Natural killer cell treated with Interleukin-12 subunit alpha and Interleukin-12 subunit beta and Interleukin-15 and Interleukin-18, amount 100 ng/mL, for 72 hours (primary cell): ENCODE results near the gene ZKSCAN3. TPM values are rescaled to one million over a fixed set of nuclear protein-coding genes. Genes with fewer than 3 reads are reported as not detected.

ENCODE experiments used
- ATAC-seq, 2 donors: fragments of 150-1000 bp; cut with Tn5 transposase in 1 of 2; sonication (Bioruptor Pico), chemical (Tn5 transposase) in 1 of 2; 2 replicates each; pipeline ENCODE4 v1.10.0; 2021
- DNase-seq: peaks from one replicate; pipeline ENCODE4 v3.0.0; 2022; ENCODE audit warnings: low spot score
- H3K27ac Mint-ChIP-seq, 2 donors: 1 replicate in 1 of 2; 2 replicates in 1 of 2; pipeline ENCODE4 v1.8.0; 2022; ENCODE audit warnings: mixed read lengths in 2 of 2, mild to moderate bottlenecking in 1 of 2, moderate library complexity in 1 of 2
- H3K27me3 Mint-ChIP-seq, 2 donors: 1 replicate in 1 of 2; 2 replicates in 1 of 2; pipeline ENCODE4 v1.8.0; 2022; ENCODE audit warnings: mixed read lengths in 2 of 2
- H3K36me3 Mint-ChIP-seq: one replicate; pipeline ENCODE4 v1.8.0; 2022; ENCODE audit warnings: mixed read lengths
- H3K4me1 Mint-ChIP-seq, 2 donors: 1 replicate in 1 of 2; 2 replicates in 1 of 2; pipeline ENCODE4 v1.8.0; 2022; ENCODE audit warnings: low read depth in 2 of 2, mixed read lengths in 2 of 2, mild to moderate bottlenecking in 1 of 2
- H3K4me3 Mint-ChIP-seq: one replicate; pipeline ENCODE4 v1.8.0; 2022; ENCODE audit warnings: mixed read lengths
- H3K9me3 Mint-ChIP-seq: 2 replicates; pipeline ENCODE4 v1.8.0; 2022; ENCODE audit warnings: mixed read lengths
- total RNA-seq, 2 donors: library from RNA; stranded (reverse); gene quantifications; one replicate each; pipeline ENCODE4 v1.2.3, GENCODE V29; 2022

ZKSCAN3 gene
- total RNA-seq, 2 donors from 2014 or later: 3.1 to 4.6 TPM

DNA sequence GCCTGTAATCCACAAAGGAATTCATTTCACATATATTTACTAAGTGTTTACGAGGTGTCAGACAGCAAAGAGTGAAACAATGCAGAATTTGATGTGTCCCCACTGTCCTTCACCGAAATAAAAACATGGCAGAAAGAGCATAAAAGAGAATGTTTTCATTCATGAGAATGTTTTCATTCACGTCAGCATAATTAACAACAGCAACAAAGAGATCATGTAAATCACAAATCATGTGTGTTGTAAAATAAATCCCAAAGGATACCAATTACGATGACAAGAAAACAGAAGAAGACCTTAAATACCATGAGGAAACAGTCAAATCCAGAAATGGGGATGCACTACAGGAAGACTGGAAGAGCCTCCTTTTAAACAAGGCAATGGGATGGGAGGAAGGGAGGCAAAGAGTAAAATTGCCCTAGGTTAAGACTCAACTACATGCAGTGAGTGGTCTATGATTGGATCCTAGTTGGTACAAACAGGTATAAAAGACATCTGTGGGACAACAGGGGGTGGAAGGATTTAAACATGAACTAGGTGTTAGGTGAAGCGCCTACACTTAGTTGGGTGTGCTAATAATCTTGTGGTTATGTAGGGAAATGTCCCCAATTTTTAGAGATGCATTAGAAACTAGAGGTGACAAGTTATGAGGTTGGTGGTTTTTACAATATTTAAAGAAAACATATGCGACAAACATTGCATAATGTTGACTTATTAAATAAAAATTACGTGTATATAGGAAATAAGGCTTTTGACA, 15.3 kb upstream of the ZKSCAN3 start:
- ATAC-seq (no peak), DNase-seq (no peak)
- Mint-ChIP-seq H3K4me3 (no peak overlapping the region), H3K27me3 (no peaks in the 10 kb centered on the region), H3K4me1 (peaks cover 5 to 12% of the 10 kb centered on the region in 2 donors), H3K9me3 (no peaks in the 10 kb centered on the region), H3K27ac (peak overlapping the region in 1 of 2 donors; percentile 0), H3K36me3 (no peaks in the 10 kb centered on the region)

- no peak for DNase-seq
- H3K27ac Mint-ChIP-seq: peak overlapping the region in 1 of 2 donors; percentile 0
- peaks cover 3% of the 10 kb centered on the region for H3K36me3 Mint-ChIP-seq
- H3K27me3 Mint-ChIP-seq: no peaks in the 10 kb centered on the region
- peaks cover 2% of the 10 kb centered on the region for H3K9me3 Mint-ChIP-seq
- no peak overlapping the region for H3K4me3 Mint-ChIP-seq
- no peak for ATAC-seq
- H3K4me1 Mint-ChIP-seq: peaks cover 5 to 12% of the 10 kb centered on the region in 2 donors
Measured at GRCh38 chr6:28335040-28335563, 14.6 kb upstream of the ZKSCAN3 start.

- ATAC-seq (peak; percentile 93 to 95), DNase-seq (peak; percentile 85)
- Mint-ChIP-seq H3K9me3 (peaks cover 6% of the 10 kb centered on the region), H3K27me3 (peaks cover 0 to 3% of the 10 kb centered on the region in 2 donors), H3K27ac (peak within 1 kb of the TSS in 1 of 2 donors; percentile 0), H3K4me1 (peaks cover 5 to 12% of the 10 kb centered on the region in 2 donors), H3K36me3 (peaks cover 10% of the 10 kb centered on the region), H3K4me3 (no peak within 1 kb of the TSS)
Measured at GRCh38 chr6:28335564-28336283, 14.0 kb upstream of the ZKSCAN3 start, which contains the start of gene ZSCAN31. ZSCAN31 (minus strand) TSS chr6:28336148; CDS start chr6:28329683, 6,465 bp downstream.

- Mint-ChIP-seq H3K27me3 (peaks cover 0 to 3% of the 10 kb centered on the region in 2 donors), H3K4me1 (peaks cover 5 to 12% of the 10 kb centered on the region in 2 donors), H3K9me3 (peaks cover 6% of the 10 kb centered on the region), H3K36me3 (peaks cover 13% of the 10 kb centered on the region), H3K27ac (no peak overlapping the region), H3K4me3 (no peak overlapping the region)
- no peak for DNase-seq
- ATAC-seq: peak; percentile 49 to 53
Measured at GRCh38 chr6:28336284-28337120, 13.2 kb upstream of the ZKSCAN3 start.

GRCh38 chr6:28337121-28337520, 12.6 kb upstream of the ZKSCAN3 start:
- DNase-seq: no peak
- Mint-ChIP-seq H3K4me1 (peaks cover 5 to 12% of the 10 kb centered on the region in 2 donors), H3K4me3 (no peak overlapping the region), H3K27ac (no peak overlapping the region), H3K36me3 (peaks cover 13% of the 10 kb centered on the region), H3K9me3 (peaks cover 6% of the 10 kb centered on the region), H3K27me3 (peaks cover 0 to 6% of the 10 kb centered on the region in 2 donors)
- ATAC-seq: no peak

DNA sequence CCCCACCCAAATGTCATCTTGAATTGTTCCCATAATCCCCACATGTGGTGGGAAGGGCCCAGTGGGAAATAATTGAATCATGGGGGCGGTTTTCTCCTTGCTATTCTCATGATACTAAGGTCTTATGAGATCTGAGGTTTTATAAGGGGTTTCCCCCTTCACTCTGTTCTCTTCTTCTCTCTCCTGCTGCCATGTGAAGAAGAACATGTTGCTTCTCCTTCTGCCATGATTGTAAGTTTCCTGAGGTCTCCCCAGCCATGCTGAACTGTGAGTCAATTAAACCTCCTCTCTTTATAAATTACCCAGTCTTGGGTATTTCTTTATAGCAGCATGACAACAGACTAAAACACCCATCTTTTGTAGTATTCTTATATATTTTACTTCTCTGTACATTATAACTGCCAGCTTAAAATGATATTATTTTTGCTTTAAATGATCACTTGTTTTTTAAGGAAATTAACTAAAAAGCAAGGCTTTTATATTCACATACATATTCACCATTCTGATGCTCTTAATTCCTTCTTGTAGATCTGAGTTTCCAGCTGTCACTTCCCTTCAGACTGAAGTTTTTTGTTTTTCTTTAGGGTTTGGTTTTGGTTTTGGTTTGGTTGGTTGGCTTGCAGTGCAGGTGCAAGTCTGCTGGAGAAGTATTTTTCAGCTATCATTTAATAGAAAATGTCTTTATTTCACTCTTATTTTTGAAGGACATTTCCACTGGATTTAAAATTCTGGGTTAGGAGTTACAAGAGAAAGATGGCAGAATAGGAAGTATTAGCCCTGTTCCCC, 9.2 kb upstream of the ZKSCAN3 start:
- ATAC-seq (no peak), DNase-seq (no peak)
- no peaks in the 10 kb centered on the region for H3K4me1 Mint-ChIP-seq
- H3K27ac Mint-ChIP-seq: no peak overlapping the region
- H3K27me3 Mint-ChIP-seq: peaks cover 0 to 6% of the 10 kb centered on the region in 2 donors
- H3K36me3 Mint-ChIP-seq: peaks cover 13% of the 10 kb centered on the region
- H3K9me3 Mint-ChIP-seq: peaks cover 6% of the 10 kb centered on the region
- no peak overlapping the region for H3K4me3 Mint-ChIP-seq

DNA sequence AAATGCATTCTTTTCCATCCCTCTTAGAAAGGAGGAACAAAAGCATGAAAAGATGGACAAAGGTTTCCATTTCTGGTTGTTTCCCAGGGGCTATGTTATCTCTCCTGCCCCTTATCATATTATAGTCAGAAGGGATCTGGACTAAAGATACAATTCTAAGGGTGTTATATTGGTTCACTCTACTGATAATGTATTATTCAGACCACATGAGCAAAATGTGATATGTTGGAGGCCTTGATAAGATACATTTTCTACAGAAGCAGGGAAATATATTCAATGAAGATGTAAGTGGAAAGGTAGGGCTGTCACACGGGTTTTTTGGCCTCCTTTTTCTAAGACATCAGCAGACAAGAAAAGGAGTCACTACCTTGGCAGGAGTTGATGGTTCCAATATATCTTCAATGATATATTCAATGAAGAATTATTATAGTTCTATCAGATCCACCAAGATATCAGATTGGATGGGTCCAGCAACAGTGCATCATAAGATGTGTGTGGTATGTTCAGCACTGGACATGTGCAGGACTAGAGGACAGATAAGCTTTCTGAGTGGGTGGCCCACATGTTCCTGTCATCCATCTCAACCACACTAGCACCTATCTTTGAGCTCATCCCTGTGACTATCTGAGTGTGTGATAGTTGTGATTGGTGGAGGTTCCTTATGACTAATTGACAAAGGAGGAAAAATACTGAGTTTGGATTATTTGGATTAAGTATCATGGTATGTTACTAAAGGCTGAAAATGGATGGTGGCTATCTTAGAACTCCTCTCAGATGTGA, 5.7 kb upstream of the ZKSCAN3 start:
- no peak for DNase-seq
- Mint-ChIP-seq H3K27me3 (peaks cover 13 to 15% of the 10 kb centered on the region in 2 donors), H3K36me3 (peaks cover 13% of the 10 kb centered on the region), H3K9me3 (peaks cover 6% of the 10 kb centered on the region), H3K4me3 (no peak overlapping the region), H3K27ac (no peak overlapping the region), H3K4me1 (no peaks in the 10 kb centered on the region)
- ATAC-seq: no peak

GRCh38 chr6:28345201-28345600, 4.5 kb upstream of the ZKSCAN3 start:
- ATAC-seq (no peak), DNase-seq (no peak)
- peaks cover 9% of the 10 kb centered on the region in 2 donors for H3K4me1 Mint-ChIP-seq
- H3K27ac Mint-ChIP-seq: no peak overlapping the region
- H3K27me3 Mint-ChIP-seq: peaks cover 13 to 15% of the 10 kb centered on the region in 2 donors
- peaks cover 8% of the 10 kb centered on the region for H3K36me3 Mint-ChIP-seq
- no peak overlapping the region for H3K4me3 Mint-ChIP-seq
- peaks cover 3% of the 10 kb centered on the region for H3K9me3 Mint-ChIP-seq

DNA sequence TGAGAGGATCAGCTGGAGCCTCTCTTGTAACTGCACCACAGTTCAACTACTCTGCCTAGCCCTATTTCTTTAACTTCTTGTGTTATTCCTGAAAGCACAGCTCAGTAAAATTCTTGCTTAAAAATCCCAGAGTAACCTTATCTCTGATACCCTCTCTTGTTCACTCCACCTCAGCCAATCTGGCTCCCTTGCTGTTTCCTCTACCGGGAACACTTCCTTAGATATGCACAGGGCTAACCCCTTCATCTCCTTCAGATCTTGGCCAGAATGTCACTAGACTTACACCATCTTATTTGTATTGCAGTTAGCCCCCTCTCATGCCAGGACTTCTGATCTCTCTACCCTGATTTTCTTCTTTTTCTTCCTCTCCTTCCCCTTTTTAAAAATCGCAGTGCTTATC, 2.6 kb upstream of the ZKSCAN3 start:
- Mint-ChIP-seq H3K36me3 (no peaks in the 10 kb centered on the region), H3K4me3 (no peak overlapping the region), H3K4me1 (peaks cover 18 to 28% of the 10 kb centered on the region in 2 donors), H3K27me3 (peaks cover 8 to 15% of the 10 kb centered on the region in 2 donors), H3K9me3 (no peaks in the 10 kb centered on the region), H3K27ac (no peak overlapping the region)
- no peak for DNase-seq
- no peak for ATAC-seq

- Mint-ChIP-seq H3K4me1 (peaks cover 18 to 29% of the 10 kb centered on the region in 2 donors), H3K27me3 (peaks cover 8 to 15% of the 10 kb centered on the region in 2 donors), H3K4me3 (peak overlapping the region; percentile 93), H3K9me3 (no peaks in the 10 kb centered on the region), H3K27ac (peak overlapping the region; percentile 75 to 93), H3K36me3 (no peaks in the 10 kb centered on the region)
- ATAC-seq (no peak), DNase-seq (no peak)
Measured at GRCh38 chr6:28349344-28349891, 329 bp upstream of the ZKSCAN3 start.

- no peaks in the 10 kb centered on the region for H3K36me3 Mint-ChIP-seq
- H3K9me3 Mint-ChIP-seq: no peaks in the 10 kb centered on the region
- H3K27ac Mint-ChIP-seq: peak overlapping the region; percentile 68 to 75
- peaks cover 29 to 38% of the 10 kb centered on the region in 2 donors for H3K4me1 Mint-ChIP-seq
- H3K27me3 Mint-ChIP-seq: peaks cover 8 to 15% of the 10 kb centered on the region in 2 donors
- no peak for ATAC-seq
- peak overlapping the region; percentile 93 for H3K4me3 Mint-ChIP-seq
- no peak for DNase-seq
Measured at GRCh38 chr6:28351087-28351486, 1.3 kb downstream of the ZKSCAN3 start.

GRCh38 chr6:28351493-28351925, 1.8 kb downstream of the ZKSCAN3 start:
- peaks cover 31 to 40% of the 10 kb centered on the region in 2 donors for H3K4me1 Mint-ChIP-seq
- H3K36me3 Mint-ChIP-seq: no peaks in the 10 kb centered on the region
- H3K27me3 Mint-ChIP-seq: peaks cover 6 to 15% of the 10 kb centered on the region in 2 donors
- peak overlapping the region in 1 of 2 donors; percentile 68 for H3K27ac Mint-ChIP-seq
- DNase-seq (no peak), ATAC-seq (no peak)
- H3K4me3 Mint-ChIP-seq: peak overlapping the region; percentile 93
- no peaks in the 10 kb centered on the region for H3K9me3 Mint-ChIP-seq
